ENCODE results near the gene DCBLD1.

DCBLD1 gene

DNA sequence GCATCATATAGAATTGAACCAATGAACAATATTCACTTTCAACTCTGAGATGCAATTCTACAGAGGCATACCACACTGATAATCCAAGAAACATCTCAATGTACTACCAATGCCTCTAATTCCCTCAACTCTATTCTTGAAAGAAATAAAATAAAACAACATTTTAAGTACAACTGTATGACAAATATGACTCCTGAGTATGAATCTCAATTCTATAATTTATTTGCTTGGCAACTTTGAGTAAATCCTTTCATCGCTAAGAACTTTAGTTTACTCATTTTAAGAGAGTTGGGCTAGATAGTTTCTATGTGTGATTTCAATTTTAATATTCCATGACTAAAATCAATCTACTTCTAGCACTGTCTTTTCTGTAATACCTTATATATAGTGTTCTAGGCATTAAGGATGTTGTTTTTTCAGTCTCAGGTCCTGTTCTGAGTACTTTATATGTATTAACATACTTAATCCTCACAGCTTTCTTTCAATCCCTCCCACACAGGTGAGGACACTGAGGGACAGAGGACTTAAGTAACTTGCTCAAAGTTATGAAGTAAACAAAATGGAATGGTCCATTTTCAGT, 86.4 kb downstream of the DCBLD1 start:
- Histone ChIP-seq H3K36me3 (replicated peaks) (peaks cover 23% of the 10 kb centered on the region), H3K27me3 (replicated peaks) (no peaks in the 10 kb centered on the region), H3K4me3 (ENCODE audit: low read depth, low read length) (no peak overlapping the region), H3K27ac (no peak overlapping the region)
- no peak for DNase-seq
- in situ Hi-C loops (cut with HindIII; ENCODE audit: low pct_ligation_motif_present, low sequenced_read_pairs) = loop anchor here (25.0 kb wide), 1 partner anchor 107 kb away; no protein-coding TSS in a partner anchor
- TF ChIP-seq, protein P1, sequence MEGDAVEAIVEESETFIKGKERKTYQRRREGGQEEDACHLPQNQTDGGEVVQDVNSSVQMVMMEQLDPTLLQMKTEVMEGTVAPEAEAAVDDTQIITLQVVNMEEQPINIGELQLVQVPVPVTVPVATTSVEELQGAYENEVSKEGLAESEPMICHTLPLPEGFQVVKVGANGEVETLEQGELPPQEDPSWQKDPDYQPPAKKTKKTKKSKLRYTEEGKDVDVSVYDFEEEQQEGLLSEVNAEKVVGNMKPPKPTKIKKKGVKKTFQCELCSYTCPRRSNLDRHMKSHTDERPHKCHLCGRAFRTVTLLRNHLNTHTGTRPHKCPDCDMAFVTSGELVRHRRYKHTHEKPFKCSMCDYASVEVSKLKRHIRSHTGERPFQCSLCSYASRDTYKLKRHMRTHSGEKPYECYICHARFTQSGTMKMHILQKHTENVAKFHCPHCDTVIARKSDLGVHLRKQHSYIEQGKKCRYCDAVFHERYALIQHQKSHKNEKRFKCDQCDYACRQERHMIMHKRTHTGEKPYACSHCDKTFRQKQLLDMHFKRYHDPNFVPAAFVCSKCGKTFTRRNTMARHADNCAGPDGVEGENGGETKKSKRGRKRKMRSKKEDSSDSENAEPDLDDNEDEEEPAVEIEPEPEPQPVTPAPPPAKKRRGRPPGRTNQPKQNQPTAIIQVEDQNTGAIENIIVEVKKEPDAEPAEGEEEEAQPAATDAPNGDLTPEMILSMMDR (IDR thresholded peaks at IDR 0.05; ENCODE audit: low read depth, low read length, missing control alignments) = no peak

DNA sequence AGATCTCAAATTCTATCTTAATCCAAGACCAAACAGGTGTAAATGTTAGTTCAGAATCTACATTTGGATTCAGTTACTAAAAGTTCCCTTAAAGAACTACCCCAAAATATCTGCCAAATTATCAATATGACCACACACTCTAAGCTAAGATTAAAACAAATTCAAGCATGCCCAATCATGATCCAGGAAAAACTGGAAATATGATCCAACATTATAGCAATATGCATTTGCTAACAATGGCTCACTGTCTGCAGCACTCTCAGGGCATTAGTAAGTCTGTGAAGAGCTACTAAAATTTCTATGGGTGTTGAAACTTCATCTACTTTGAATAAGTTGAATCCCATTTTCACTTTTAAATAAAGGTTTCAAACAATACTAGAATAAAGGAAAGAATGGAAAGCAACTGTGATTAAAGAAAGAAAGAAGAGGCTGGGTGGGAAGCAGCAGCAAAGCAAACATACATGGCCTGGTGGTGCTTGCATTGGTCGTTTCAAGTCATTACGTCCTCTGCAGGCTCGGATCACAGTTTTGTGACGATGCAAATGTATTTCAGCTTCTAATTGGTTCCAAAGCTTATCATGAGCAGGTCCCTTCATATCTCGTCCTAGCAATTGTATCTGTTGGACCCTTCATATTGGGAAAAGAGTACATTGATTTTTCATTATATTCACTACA, 90.7 kb downstream of the DCBLD1 start:
- Histone ChIP-seq H3K27me3 (replicated peaks) (no peaks in the 10 kb centered on the region), H3K4me3 (ENCODE audit: low read depth, low read length) (no peak overlapping the region), H3K36me3 (replicated peaks) (peaks cover 28% of the 10 kb centered on the region), H3K27ac (no peak overlapping the region)
- TF ChIP-seq, protein P1 (IDR thresholded peaks at IDR 0.05; ENCODE audit: low read depth, low read length, missing control alignments) = no peak
- in situ Hi-C loops (cut with HindIII; ENCODE audit: low pct_ligation_motif_present, low sequenced_read_pairs) = loop anchor here (25.0 kb wide), 1 partner anchor 111 kb away; no protein-coding TSS in a partner anchor
- no peak for DNase-seq

DNA sequence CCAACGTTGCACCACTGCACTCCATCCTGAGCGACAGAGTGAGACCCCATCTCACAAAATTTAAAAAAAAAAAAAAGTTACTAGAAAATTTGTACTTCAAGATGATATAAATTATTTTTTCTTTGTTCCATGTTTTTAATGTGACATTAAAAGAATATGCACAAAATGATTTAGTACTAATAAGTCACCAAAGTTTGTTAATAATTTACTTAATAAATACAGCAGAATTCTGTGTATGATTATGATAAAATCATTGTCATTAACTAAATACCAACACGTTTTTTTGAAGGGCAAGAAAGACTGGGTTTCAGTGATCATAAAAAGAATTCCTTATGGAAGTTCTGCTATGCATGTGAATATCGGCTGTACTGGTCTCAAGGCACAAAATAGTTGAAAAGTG, 91.7 kb downstream of the DCBLD1 start:
- no peak for DNase-seq
- Histone ChIP-seq H3K27ac (no peak overlapping the region), H3K27me3 (replicated peaks) (no peaks in the 10 kb centered on the region), H3K4me3 (ENCODE audit: low read depth, low read length) (no peak overlapping the region), H3K36me3 (replicated peaks) (peaks cover 26% of the 10 kb centered on the region)
- in situ Hi-C loops (cut with HindIII; ENCODE audit: low pct_ligation_motif_present, low sequenced_read_pairs) = loop anchor here (25.0 kb wide), 1 partner anchor 112 kb away; no protein-coding TSS in a partner anchor
- TF ChIP-seq, protein P1 (IDR thresholded peaks at IDR 0.05; ENCODE audit: low read depth, low read length, missing control alignments) = no peak

DNA sequence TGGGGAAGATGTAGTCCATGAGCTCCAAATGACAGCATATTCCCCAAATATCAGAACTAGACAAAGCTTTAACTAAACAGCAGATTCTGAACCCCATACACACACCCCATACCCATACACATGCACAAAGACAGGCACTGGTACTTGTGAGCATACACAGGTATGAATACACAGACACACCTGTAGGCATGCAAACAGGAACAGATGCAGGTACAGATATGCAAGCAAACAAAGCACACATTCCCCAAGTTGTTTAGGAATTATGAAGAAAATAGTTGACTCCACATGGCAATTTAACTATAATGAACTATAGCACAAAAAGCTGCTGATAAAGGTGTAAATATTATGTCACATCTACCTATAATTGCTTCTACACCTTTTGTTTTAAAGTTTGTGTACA, 103.2 kb downstream of the DCBLD1 start:
- DNase-seq = no peak
- H3K36me3 ChIP-seq (replicated peaks) = peaks cover 9% of the 10 kb centered on the region
- H3K4me3 ChIP-seq (ENCODE audit: low read depth, low read length) = no peak overlapping the region
- TF ChIP-seq, protein P1 (IDR thresholded peaks at IDR 0.05; ENCODE audit: low read depth, low read length, missing control alignments) = no peak
- H3K27me3 ChIP-seq (replicated peaks) = no peaks in the 10 kb centered on the region
- in situ Hi-C loops (cut with HindIII; ENCODE audit: low pct_ligation_motif_present, low sequenced_read_pairs) = no loop called here
- no peak overlapping the region for H3K27ac ChIP-seq

DNA sequence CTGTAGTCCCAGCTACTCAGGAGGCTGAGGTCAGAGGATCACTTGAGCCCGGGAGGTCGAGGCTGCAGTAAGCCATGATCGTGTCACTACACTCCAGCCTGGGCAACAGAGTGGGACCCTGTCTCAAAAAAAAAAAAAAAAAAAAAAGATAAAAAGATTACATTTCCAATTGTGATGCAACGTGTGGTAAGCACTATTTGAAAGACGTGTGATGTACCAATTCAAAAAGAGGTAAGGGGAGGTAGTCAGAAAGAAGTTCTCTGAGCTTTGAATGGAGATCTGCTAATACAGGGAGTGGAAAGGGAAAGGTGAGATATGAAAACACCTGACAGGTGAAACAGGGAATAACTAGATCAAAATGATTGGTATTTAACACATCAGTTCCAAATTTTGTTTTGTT, 108.0 kb downstream of the DCBLD1 start:
- peaks cover 9% of the 10 kb centered on the region for H3K36me3 ChIP-seq (replicated peaks)
- TF ChIP-seq, protein P1 (IDR thresholded peaks at IDR 0.05; ENCODE audit: low read depth, low read length, missing control alignments) = no peak
- no peak overlapping the region for H3K27ac ChIP-seq
- H3K27me3 ChIP-seq (replicated peaks) = no peaks in the 10 kb centered on the region
- in situ Hi-C loops (cut with HindIII; ENCODE audit: low pct_ligation_motif_present, low sequenced_read_pairs) = no loop called here
- no peak for DNase-seq
- H3K4me3 ChIP-seq (ENCODE audit: low read depth, low read length) = no peak overlapping the region
